Stimulated activated CD4-positive, alpha-beta T cell treated with anti-CD3 and anti-CD28 coated beads, Interleukin-4, amount 100 ng/mL, for 48 hours (primary cell): ENCODE results near the gene KMT2D.
A peak's percentile ranks its signal among the peaks of the same experiment; 100 is the strongest.

Source experiments
- DNase-seq, 2 donors: peaks; one replicate each; pipeline ENCODE4 v3.0.0-alpha.2; 2020; ENCODE audit warnings: low read depth in 2 of 2

The KMT2D gene

GRCh38 chr12:49019443-49020324 is 40.9 kb downstream of the KMT2D start:
- no peak for DNase-seq

- no peak for DNase-seq
Observed at GRCh38 chr12:49019120-49019430, 41.5 kb downstream of the KMT2D start.

- DNase-seq: peak; percentile 90 to 93
Observed at GRCh38 chr12:49018261-49019119, 42.1 kb downstream of the KMT2D start, which contains the start of gene PRKAG1. Gene PRKAG1 (minus strand): TSS chr12:49018776. CDS start chr12:49018740, 36 bp downstream.

- DNase-seq: peak in 1 of 2 donors; percentile 54
Observed at GRCh38 chr12:49017891-49018260, 42.7 kb downstream of the KMT2D start.

GRCh38 chr12:49015196-49015595 is 45.4 kb downstream of the KMT2D start:
- no peak for DNase-seq

DNA sequence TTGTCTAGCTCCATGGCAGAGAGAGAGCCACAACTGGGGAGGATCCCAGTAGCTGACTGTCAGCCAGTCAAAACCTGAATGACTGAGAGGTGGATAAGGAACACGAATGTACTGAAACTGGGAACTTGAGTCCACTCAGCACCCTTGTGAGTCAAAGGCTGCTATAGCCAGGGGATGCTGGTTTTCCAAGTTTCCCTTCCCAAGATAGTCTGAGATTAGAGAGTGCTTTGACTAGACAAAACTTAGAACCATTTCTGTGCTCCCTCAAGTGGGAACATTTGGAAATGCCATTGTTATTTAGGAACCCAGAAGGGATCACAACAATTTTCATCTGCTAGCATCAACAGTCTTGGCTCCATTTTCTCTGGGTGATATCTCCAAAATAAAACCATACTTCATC is 46.0 kb downstream of the KMT2D start:
- no peak for DNase-seq

DNA sequence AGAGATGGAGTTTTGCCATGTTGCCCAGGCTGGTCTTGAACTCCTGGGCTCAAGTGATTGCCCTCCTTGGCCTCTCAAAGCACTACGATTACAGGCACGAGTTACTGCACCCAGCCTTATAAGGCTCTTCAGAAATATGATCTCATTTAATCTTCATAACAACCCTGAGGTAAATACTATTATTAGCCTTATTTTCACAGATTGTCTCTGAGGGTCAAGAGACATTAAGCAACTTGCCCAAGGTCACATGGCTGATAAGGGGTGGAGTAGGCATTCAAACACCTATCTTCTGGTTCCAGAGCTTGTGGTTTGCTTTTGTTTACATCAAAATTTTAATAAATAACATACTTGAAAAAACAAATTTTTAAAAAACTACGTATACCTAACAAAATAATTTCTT is 47.2 kb downstream of the KMT2D start:
- DNase-seq: no peak

- no peak for DNase-seq
Observed at GRCh38 chr12:49012739-49013138, 47.9 kb downstream of the KMT2D start.
